Activated naive CD4-positive, alpha-beta T cell treated with anti-CD3 and anti-CD28 coated beads, Interleukin-2, amount 10 ng/mL, durations not matched to agents 7 days and 5 days (primary cell): ENCODE data around the gene MARCHF2.
A peak's percentile ranks its signal among the peaks of the same experiment; 100 is the strongest.

Experiments used
- CTCF ChIA-PET: fragments of 350-600 bp; sonication (Branson Sonifier 250); formaldehyde crosslinking; loops from one replicate; lab custom pipeline; 2021; ENCODE audit warnings: antibody characterized with exemption; lab: Charles Lee
- DNase-seq: peaks from one replicate; pipeline ENCODE4 v3.0.0-alpha.2; 2020
- H3K27ac Mint-ChIP-seq: one replicate; pipeline ENCODE4 v1.8.0; 2021; ENCODE audit warnings: mild to moderate bottlenecking, moderate library complexity, mixed read lengths
- H3K27me3 Mint-ChIP-seq: one replicate; pipeline ENCODE4 v1.8.0; 2021; ENCODE audit warnings: mild to moderate bottlenecking, mixed read lengths
- H3K36me3 Mint-ChIP-seq: one replicate; pipeline ENCODE4 v1.8.0; 2021; ENCODE audit warnings: mixed read lengths
- H3K4me1 Mint-ChIP-seq: one replicate; pipeline ENCODE4 v1.8.0; 2021; ENCODE audit warnings: mixed read lengths
- H3K4me3 Mint-ChIP-seq: one replicate; pipeline ENCODE4 v1.8.0; 2021; ENCODE audit warnings: mild to moderate bottlenecking, moderate library complexity, mixed read lengths
- H3K9me3 Mint-ChIP-seq: one replicate; pipeline ENCODE4 v1.8.0; 2021; ENCODE audit warnings: mixed read lengths

The MARCHF2 gene

GRCh38 chr19:8393192-8393870 lies 19.8 kb upstream of the MARCHF2 start:
- Mint-ChIP-seq H3K36me3 (peaks cover 4% of the 10 kb centered on the region), H3K4me3 (no peak overlapping the region), H3K27ac (no peak overlapping the region), H3K27me3 (no peaks in the 10 kb centered on the region), H3K4me1 (peaks cover 41% of the 10 kb centered on the region), H3K9me3 (no peaks in the 10 kb centered on the region)
- DNase-seq, result no peak
- CTCF ChIA-PET, result interaction anchor here (2.0 to 3.4 kb wide), 2 partner anchors 19 to 40 kb away, joined by 6 to 23 read pairs; partner anchors contain the start of gene MARCHF2

DNA sequence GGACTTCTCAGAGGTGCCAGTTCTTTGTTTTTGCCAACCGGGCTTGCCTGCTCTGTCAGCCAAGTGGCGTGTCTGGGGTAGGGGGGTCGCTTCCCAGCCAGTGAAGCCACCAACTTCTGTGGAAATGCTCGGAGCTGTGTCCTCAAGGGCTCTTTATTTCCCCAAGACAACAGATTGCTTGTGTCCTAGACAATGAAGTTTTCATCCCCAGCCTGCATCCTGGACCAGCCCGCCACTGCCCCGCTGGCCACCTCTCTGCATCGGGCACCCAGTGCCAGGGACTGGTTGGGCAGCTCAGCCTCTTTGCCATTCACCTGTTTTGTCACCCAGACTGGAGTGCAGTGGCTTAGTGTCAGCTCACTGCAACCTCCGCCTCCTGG lies 19.2 kb upstream of the MARCHF2 start:
- no peak for DNase-seq
- no peaks in the 10 kb centered on the region for H3K27me3 Mint-ChIP-seq
- no peak overlapping the region for H3K27ac Mint-ChIP-seq
- peaks cover 4% of the 10 kb centered on the region for H3K36me3 Mint-ChIP-seq
- peaks cover 41% of the 10 kb centered on the region for H3K4me1 Mint-ChIP-seq
- CTCF ChIA-PET, result interaction anchor here (2.0 to 3.4 kb wide), 2 partner anchors 19 to 40 kb away, joined by 6 to 23 read pairs; partner anchors contain the start of gene MARCHF2
- H3K9me3 Mint-ChIP-seq, result no peaks in the 10 kb centered on the region
- no peak overlapping the region for H3K4me3 Mint-ChIP-seq

DNA sequence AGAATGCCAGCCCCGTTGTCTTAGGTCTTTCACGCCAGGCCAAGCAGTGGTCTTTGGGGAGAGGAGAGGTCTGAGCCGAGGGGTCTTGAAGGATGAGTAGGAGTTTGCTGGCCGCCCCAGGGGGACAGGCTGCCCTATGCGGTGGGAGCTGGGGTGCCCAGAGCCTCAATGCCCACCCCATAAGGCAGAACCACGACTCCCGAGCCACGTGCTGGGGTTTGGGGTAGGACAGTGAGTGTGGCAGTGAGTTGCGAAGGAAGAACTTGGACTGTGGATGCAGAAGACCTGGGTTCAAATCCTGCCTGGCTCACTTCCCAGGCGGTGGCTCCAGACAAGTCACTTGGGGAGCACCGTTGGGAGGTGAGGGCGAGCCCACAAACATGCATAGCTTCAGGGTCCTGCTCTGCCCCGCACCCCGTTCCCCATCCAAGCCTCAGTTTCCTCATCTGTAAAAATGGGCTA lies 17.5 kb upstream of the MARCHF2 start:
- Mint-ChIP-seq H3K27ac (no peak overlapping the region), H3K9me3 (no peaks in the 10 kb centered on the region), H3K27me3 (no peaks in the 10 kb centered on the region), H3K36me3 (peaks cover 7% of the 10 kb centered on the region), H3K4me1 (peaks cover 35% of the 10 kb centered on the region), H3K4me3 (no peak overlapping the region)
- CTCF ChIA-PET, result interaction anchor here (0.6 to 3.4 kb wide), 3 partner anchors 20 to 176 kb away, joined by 3 to 23 read pairs (median 3); no protein-coding TSS in a partner anchor
- DNase-seq, result no peak

DNA sequence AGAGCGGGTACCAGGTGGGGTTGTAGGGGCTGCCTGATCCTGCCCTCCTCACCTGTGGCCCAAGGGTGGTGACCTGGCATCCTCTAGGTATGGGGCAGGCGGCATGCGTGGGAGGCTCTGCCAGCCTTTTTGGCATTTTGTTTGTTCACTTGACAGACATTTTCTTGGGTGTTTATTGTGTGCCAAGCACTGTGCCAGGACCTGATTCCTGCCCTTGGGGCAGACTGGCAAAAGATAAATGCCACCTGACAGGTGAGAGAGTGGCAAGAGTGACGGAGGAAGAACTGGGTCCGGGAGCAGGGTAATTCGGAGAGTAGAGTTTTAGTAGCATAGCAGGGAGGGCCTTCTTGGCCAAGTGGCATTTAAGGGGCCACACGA lies 16.9 kb upstream of the MARCHF2 start:
- no peaks in the 10 kb centered on the region for H3K9me3 Mint-ChIP-seq
- H3K36me3 Mint-ChIP-seq, result peaks cover 7% of the 10 kb centered on the region
- H3K27me3 Mint-ChIP-seq, result no peaks in the 10 kb centered on the region
- CTCF ChIA-PET, result interaction anchor here (0.6 to 3.4 kb wide), 3 partner anchors 20 to 175 kb away, joined by 3 to 23 read pairs (median 3); no protein-coding TSS in a partner anchor
- H3K4me1 Mint-ChIP-seq, result peaks cover 30% of the 10 kb centered on the region
- DNase-seq, result no peak
- no peak overlapping the region for H3K4me3 Mint-ChIP-seq
- peak overlapping the region; percentile 29 for H3K27ac Mint-ChIP-seq

DNA sequence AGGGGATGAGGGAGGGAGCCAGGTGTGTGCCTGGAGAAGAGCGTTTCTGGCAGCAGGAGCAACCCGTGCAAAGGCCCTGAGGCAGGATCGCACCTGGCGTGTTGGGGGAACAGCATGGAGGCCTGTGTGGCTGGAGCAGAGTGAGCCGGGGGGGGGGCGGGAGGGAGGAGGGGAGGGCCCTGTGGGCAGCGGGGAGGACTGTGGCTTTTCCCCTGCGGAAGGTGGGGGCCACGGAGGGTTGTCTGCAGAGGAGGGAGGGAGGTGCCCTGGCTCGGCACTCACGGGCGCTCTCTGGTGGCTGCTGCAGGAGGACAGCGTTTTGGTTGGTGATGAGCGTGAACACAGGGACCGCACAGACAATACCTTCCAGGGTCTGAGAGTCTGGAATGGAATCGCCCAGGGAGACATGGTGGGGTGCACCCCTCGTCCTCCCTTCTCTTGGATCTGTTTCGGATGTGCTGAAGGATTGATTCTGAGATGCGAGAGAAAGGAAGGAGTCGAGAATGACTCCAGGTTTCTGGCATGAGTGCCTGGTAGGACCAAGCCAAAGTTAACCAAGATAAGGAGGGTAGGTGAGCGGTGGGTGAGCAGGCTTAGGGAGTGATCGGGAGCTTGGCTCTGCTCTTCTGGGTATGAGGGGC lies 16.4 kb upstream of the MARCHF2 start:
- Mint-ChIP-seq H3K36me3 (peaks cover 8% of the 10 kb centered on the region), H3K9me3 (no peaks in the 10 kb centered on the region), H3K27me3 (no peaks in the 10 kb centered on the region), H3K4me3 (no peak overlapping the region), H3K4me1 (peaks cover 26% of the 10 kb centered on the region), H3K27ac (peak overlapping the region; percentile 29)
- CTCF ChIA-PET, result interaction anchor here (0.6 to 3.0 kb wide), 3 partner anchors 19 to 175 kb away, joined by 3 to 21 read pairs (median 3); no protein-coding TSS in a partner anchor
- peak; percentile 84 for DNase-seq

GRCh38 chr19:8397271-8397670 lies 15.8 kb upstream of the MARCHF2 start:
- peaks cover 13% of the 10 kb centered on the region for H3K36me3 Mint-ChIP-seq
- no peak for DNase-seq
- H3K4me3 Mint-ChIP-seq, result no peak overlapping the region
- no peaks in the 10 kb centered on the region for H3K9me3 Mint-ChIP-seq
- H3K27me3 Mint-ChIP-seq, result no peaks in the 10 kb centered on the region
- peaks cover 21% of the 10 kb centered on the region for H3K4me1 Mint-ChIP-seq
- peak overlapping the region; percentile 76 for H3K27ac Mint-ChIP-seq
- CTCF ChIA-PET, result interaction anchor here (0.6 to 3.0 kb wide), 2 partner anchors 44 to 95 kb away, joined by 4 to 21 read pairs; no protein-coding TSS in a partner anchor

DNA sequence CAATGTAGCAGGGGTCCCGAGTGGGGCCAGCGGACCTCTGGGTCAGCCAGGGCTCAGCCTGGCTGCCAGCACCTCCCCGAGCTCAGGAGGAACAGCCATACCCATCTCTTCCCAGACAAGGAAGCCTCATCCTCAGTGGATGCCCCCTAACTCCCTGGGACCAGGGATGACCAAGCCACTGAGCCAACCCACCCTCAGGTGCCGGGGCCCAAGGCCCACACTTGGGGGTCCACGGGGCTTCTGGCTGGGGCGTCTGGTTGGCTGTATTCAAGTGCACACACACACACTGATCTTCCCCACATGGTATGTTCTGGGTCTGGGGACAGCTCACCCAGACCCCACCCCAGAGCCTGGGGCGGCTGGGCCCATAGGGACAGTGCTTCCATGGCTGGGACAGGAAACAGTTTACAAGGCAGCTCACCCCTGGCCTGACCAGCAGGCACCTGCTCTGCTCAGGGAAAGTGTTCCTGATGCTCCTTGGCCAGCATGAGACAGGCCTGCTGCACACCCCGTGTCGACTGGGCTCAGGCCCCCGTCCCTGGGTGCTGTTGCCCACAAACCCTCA lies 15.3 kb upstream of the MARCHF2 start:
- DNase-seq, result no peak
- Mint-ChIP-seq H3K9me3 (no peaks in the 10 kb centered on the region), H3K4me3 (no peak overlapping the region), H3K27ac (no peak overlapping the region), H3K27me3 (no peaks in the 10 kb centered on the region), H3K4me1 (peaks cover 18% of the 10 kb centered on the region), H3K36me3 (peaks cover 15% of the 10 kb centered on the region)
- CTCF ChIA-PET, result interaction anchor here (0.6 to 3.0 kb wide), 2 partner anchors 44 to 95 kb away, joined by 4 to 21 read pairs; no protein-coding TSS in a partner anchor

DNA sequence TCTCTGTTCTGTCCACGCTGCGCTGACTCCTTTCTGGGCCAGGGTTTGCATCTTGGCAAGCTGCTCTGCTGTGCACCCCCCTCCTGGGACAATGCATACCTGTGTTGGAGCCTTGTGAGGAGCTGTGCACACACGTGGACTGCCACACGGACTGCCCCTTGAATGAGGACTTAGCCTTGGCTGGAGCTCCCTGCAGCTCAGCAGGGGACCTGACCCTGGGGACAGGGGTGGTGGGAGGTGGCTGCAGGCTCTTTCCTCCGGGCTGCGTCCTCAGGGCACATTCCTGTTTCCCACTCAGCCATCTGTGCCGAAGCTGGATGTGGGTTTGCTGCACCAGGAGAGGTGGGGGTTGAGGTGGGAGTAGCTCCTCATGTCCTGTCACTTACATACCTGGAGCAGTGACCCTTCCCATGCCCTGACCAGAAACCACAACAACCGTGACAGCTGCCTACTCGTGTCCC lies 14.8 kb upstream of the MARCHF2 start:
- Mint-ChIP-seq H3K4me1 (peaks cover 15% of the 10 kb centered on the region), H3K27ac (no peak overlapping the region), H3K9me3 (no peaks in the 10 kb centered on the region), H3K36me3 (peaks cover 15% of the 10 kb centered on the region), H3K27me3 (no peaks in the 10 kb centered on the region), H3K4me3 (no peak overlapping the region)
- CTCF ChIA-PET, result interaction anchor here (3.0 kb wide), 1 partner anchor 45 kb away, joined by 21 read pairs; no protein-coding TSS in a partner anchor
- no peak for DNase-seq

DNA sequence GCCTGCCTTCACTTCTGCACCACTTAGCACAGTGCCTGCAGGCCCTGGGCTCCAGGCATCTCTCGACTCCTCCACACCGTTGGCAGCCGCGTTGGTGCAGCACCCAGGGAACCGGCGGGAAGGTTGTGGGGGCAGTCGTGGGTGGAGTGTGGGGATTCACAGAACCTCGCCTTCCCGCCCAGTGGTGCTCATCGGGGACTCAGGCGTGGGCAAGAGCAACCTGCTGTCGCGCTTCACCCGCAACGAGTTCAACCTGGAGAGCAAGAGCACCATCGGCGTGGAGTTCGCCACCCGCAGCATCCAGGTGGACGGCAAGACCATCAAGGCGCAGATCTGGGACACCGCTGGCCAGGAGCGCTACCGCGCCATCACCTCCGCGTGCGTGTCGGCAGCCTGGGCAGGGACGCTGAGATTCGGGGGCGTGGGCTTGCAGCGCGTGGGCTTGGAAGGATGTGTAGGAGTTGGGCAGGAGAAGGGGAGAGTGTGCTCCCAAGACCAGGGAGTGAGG lies 13.4 kb upstream of the MARCHF2 start:
- H3K4me1 Mint-ChIP-seq, result peaks cover 15% of the 10 kb centered on the region
- no peak overlapping the region for H3K4me3 Mint-ChIP-seq
- H3K27me3 Mint-ChIP-seq, result no peaks in the 10 kb centered on the region
- H3K36me3 Mint-ChIP-seq, result peaks cover 19% of the 10 kb centered on the region
- H3K27ac Mint-ChIP-seq, result no peak overlapping the region
- no peaks in the 10 kb centered on the region for H3K9me3 Mint-ChIP-seq
- DNase-seq, result no peak
- CTCF ChIA-PET, result interaction anchor here (0.8 to 3.0 kb wide), 2 partner anchors 46 to 51 kb away, joined by 3 to 21 read pairs; no protein-coding TSS in a partner anchor

DNA sequence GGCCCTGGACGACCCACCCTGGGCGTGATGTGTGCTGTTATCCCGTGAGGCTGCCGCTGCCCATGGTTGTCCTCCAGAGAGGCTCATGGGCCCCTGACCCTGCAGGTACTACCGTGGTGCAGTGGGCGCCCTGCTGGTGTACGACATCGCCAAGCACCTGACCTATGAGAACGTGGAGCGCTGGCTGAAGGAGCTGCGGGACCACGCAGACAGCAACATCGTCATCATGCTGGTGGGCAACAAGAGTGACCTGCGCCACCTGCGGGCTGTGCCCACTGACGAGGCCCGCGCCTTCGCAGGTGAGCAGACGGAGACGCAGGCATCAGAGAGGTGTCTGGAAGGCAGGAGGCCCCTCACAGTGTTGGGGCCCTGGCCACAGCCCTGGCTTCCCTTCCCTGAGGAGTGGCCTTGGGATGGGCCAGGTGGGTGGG lies 11.1 kb upstream of the MARCHF2 start:
- no peaks in the 10 kb centered on the region for H3K27me3 Mint-ChIP-seq
- H3K36me3 Mint-ChIP-seq, result peaks cover 15% of the 10 kb centered on the region
- H3K27ac Mint-ChIP-seq, result no peak overlapping the region
- CTCF ChIA-PET, result no interaction called here
- H3K9me3 Mint-ChIP-seq, result no peaks in the 10 kb centered on the region
- H3K4me1 Mint-ChIP-seq, result peaks cover 5% of the 10 kb centered on the region
- DNase-seq, result no peak
- H3K4me3 Mint-ChIP-seq, result no peak overlapping the region

GRCh38 chr19:8403098-8403819 lies 9.8 kb upstream of the MARCHF2 start:
- Mint-ChIP-seq H3K27me3 (no peaks in the 10 kb centered on the region), H3K27ac (no peak overlapping the region)

DNA sequence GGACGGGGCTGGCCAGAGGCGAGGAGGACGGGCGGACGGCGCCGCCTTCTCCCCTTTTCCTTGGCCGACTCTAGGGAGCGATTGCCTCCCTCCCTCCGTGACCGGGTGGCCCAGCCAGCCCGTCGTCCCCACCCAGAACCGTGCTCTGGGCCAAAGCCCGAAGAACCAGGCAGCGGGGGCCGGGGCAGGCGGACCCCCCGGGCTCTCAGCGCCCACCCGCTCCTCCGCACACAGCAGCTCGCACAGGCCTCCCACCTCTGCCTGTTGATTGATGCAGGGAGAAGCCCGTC lies 9.3 kb upstream of the MARCHF2 start:
- Mint-ChIP-seq H3K4me3 (no peak overlapping the region), H3K27ac (no peak overlapping the region), H3K36me3 (peaks cover 15% of the 10 kb centered on the region), H3K9me3 (no peaks in the 10 kb centered on the region), H3K4me1 (no peaks in the 10 kb centered on the region), H3K27me3 (no peaks in the 10 kb centered on the region)
- CTCF ChIA-PET, result no interaction called here
- no peak for DNase-seq

More at GRCh38 chr19:8403098-8403819, 9.8 kb upstream of the MARCHF2 start:
- Mint-ChIP-seq H3K4me3 (no peak overlapping the region), H3K4me1 (no peaks in the 10 kb centered on the region), H3K9me3 (no peaks in the 10 kb centered on the region), H3K36me3 (peaks cover 15% of the 10 kb centered on the region)
- CTCF ChIA-PET, result no interaction called here
- DNase-seq, result no peak

DNA sequence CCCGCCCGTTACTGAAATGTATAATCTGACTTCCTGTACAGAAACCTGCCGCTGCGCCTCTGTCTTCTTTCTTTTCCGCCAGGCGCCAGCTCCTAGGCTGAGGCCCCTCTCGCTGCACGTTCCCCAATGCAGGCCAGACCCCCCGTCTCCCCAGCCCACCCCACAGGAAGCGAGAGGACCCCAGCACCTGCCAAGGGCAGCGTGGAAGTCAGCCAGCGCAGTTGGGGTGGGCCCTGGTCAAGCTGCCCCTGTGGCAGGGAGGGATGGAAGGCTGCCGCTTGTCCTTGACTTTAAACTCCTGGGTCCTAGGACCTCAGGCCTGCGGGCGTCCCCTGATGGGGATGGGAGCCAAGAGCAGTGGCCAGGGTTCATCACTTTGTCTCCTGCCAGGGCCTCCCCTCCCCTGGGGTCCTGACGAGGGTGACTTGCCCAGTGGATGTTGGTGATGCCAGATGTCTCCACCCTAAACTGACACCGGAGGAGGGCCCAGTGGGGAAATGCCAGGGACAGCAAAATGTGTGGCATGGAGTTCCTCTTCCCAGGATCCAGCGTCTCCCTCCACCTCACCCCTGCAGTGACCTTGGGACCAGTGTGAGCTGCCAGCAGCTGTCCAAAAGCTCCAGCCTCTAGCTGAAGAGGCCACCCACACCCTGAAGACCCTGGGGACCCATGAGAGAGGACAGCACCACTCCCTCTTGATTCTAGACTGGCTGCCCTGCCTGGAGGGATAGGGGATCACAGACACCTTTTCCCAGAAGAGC lies 8.5 kb upstream of the MARCHF2 start:
- H3K27me3 Mint-ChIP-seq, result no peaks in the 10 kb centered on the region
- peaks cover 15% of the 10 kb centered on the region for H3K36me3 Mint-ChIP-seq
- H3K27ac Mint-ChIP-seq, result no peak overlapping the region
- CTCF ChIA-PET, result interaction anchor here (0.9 kb wide), 1 partner anchor 175 kb away, joined by 3 read pairs; no protein-coding TSS in a partner anchor
- no peaks in the 10 kb centered on the region for H3K4me1 Mint-ChIP-seq
- H3K9me3 Mint-ChIP-seq, result no peaks in the 10 kb centered on the region
- H3K4me3 Mint-ChIP-seq, result no peak overlapping the region
- no peak for DNase-seq
